Measurements from ENCODE around the gene THSD4.

DNA sequence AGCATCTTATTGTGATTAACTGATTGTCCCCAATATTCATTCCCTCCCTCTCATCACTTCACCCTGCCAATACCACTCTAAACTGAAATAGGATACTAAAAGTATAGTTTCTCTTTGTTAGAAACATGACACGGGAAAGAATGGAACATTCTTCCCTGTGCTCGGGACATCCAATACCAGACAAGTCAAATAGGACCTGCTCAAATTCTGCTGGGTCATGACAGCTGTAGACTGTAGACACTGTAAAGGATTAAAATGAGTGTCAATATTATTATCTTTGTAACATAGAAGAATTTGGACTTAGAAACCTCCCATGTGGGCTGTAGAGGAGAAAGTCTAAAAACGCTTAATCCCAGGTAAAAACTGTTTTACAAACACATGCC, 380.1 kb downstream of the THSD4 start:
- TF ChIP-seq, protein P1, sequence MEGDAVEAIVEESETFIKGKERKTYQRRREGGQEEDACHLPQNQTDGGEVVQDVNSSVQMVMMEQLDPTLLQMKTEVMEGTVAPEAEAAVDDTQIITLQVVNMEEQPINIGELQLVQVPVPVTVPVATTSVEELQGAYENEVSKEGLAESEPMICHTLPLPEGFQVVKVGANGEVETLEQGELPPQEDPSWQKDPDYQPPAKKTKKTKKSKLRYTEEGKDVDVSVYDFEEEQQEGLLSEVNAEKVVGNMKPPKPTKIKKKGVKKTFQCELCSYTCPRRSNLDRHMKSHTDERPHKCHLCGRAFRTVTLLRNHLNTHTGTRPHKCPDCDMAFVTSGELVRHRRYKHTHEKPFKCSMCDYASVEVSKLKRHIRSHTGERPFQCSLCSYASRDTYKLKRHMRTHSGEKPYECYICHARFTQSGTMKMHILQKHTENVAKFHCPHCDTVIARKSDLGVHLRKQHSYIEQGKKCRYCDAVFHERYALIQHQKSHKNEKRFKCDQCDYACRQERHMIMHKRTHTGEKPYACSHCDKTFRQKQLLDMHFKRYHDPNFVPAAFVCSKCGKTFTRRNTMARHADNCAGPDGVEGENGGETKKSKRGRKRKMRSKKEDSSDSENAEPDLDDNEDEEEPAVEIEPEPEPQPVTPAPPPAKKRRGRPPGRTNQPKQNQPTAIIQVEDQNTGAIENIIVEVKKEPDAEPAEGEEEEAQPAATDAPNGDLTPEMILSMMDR (conservative IDR thresholded peaks at IDR 0.05; ENCODE audit: low read depth, low read length), result no peak
- TF ChIP-seq EZH2phosphoT487 (IDR thresholded peaks at IDR 0.05; ENCODE audit: borderline replicate concordance, low read length), result no peak
- TF ChIP-seq EZH2 (IDR thresholded peaks at IDR 0.05; ENCODE audit: low read length, unreplicated experiment), result no peak
